ENCODE measurements around the gene CORO2B. TPM values are rescaled to one million over a fixed set of nuclear protein-coding genes. Genes with fewer than 3 reads are reported as not detected.

CORO2B gene
- total RNA-seq, 1 donor from 2014 or later = 0.16 TPM

- H3K27me3 Mint-ChIP-seq = peaks cover 67% of the 10 kb centered on the region
- intact Hi-C loops (cut with micrococcal nuclease) = no loop called here
Measured at GRCh38 chr15:68572921-68573320, 5.9 kb upstream of the CORO2B start.

DNA sequence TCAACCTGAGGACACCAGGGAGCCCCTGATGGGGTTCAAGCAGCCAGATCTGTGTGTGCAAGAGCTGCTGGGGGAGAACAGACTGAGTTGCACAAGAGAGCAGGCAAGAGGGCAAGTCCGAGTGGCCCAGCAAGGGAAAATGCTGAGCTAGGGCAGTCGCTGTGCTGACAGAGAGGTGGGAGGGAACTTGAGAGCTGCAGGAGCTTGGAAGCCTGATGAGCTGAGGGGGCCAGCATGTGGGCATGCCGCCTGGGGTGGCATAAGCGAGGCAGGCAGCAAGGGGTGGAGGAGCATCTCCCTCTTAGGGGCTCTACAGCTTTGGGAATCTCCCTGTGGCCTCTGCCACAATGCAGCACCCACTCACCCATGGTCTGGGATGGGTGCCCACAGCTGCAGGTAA, 4.7 kb upstream of the CORO2B start:
- Mint-ChIP-seq H3K36me3 (ENCODE audit: low read depth) (no peaks in the 10 kb centered on the region), H3K27me3 (peaks cover 67% of the 10 kb centered on the region), H3K9me3 (no peaks in the 10 kb centered on the region), H3K4me1 (peaks cover 6% of the 10 kb centered on the region), H3K4me3 (no peak overlapping the region), H3K27ac (no peak overlapping the region)
- no peak for DNase-seq
- intact Hi-C loops (cut with micrococcal nuclease) = no loop called here

More at GRCh38 chr15:68572921-68573320, 5.9 kb upstream of the CORO2B start:
- Mint-ChIP-seq H3K36me3 (ENCODE audit: low read depth) (no peaks in the 10 kb centered on the region), H3K9me3 (no peaks in the 10 kb centered on the region), H3K27ac (no peak overlapping the region), H3K4me3 (no peak overlapping the region), H3K4me1 (peaks cover 3% of the 10 kb centered on the region)
- no peak for DNase-seq

GRCh38 chr15:68574629-68575028, 4.2 kb upstream of the CORO2B start:
- no peaks in the 10 kb centered on the region for H3K36me3 Mint-ChIP-seq (ENCODE audit: low read depth)
- H3K9me3 Mint-ChIP-seq = no peaks in the 10 kb centered on the region
- no peak overlapping the region for H3K4me3 Mint-ChIP-seq
- peaks cover 65% of the 10 kb centered on the region for H3K27me3 Mint-ChIP-seq
- H3K27ac Mint-ChIP-seq = no peak overlapping the region
- intact Hi-C loops (cut with micrococcal nuclease) = no loop called here
- DNase-seq = no peak
- peaks cover 6% of the 10 kb centered on the region for H3K4me1 Mint-ChIP-seq

DNA sequence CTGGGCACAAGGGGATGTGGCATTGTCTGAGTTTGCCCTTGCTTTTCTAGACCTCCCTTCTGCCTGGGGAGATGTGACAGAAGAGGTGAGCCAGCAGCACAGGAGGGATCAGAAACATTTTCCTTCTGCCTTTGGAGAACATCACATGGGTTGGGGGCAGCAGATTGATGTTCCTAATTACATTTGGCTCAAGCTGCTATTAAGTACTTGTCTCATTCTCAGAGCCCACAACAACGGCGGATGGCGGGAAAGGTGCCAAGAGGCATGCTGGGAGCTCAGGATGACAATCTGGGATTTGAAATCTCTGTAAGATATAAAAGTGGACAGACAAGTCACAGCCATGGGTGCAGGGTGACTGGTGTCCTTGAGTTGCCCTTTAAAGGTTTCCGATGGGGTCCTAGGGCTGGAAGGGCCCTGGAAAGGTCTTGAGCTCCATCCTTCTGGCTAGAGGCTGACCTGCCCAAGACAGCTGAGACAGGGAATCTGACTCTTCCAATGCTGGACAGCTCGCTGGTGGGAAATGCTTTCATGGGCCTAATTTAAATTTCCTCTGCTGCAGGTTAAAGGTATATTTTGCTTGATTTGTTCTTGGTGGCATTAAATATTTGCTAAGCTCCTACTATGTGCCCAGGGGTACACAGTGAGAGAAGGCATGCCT, 2.4 kb upstream of the CORO2B start:
- Mint-ChIP-seq H3K4me3 (peak overlapping the region; percentile 8), H3K4me1 (peaks cover 6% of the 10 kb centered on the region), H3K27me3 (peaks cover 68% of the 10 kb centered on the region), H3K27ac (no peak overlapping the region), H3K36me3 (ENCODE audit: low read depth) (no peaks in the 10 kb centered on the region), H3K9me3 (no peaks in the 10 kb centered on the region)
- no peak for DNase-seq
- intact Hi-C loops (cut with micrococcal nuclease) = no loop called here

GRCh38 chr15:68578175-68578979, 416 bp upstream of the CORO2B start:
- H3K27ac Mint-ChIP-seq = no peak overlapping the region
- H3K27me3 Mint-ChIP-seq = peaks cover 62% of the 10 kb centered on the region
- no peaks in the 10 kb centered on the region for H3K9me3 Mint-ChIP-seq
- no peaks in the 10 kb centered on the region for H3K36me3 Mint-ChIP-seq (ENCODE audit: low read depth)
- intact Hi-C loops (cut with micrococcal nuclease) = loop anchor here (1.0 kb wide), 1 partner anchor 10 kb away; no protein-coding TSS in a partner anchor
- peaks cover 6% of the 10 kb centered on the region for H3K4me1 Mint-ChIP-seq
- H3K4me3 Mint-ChIP-seq = peak overlapping the region; percentile 73
- DNase-seq = peak; percentile 71

DNA sequence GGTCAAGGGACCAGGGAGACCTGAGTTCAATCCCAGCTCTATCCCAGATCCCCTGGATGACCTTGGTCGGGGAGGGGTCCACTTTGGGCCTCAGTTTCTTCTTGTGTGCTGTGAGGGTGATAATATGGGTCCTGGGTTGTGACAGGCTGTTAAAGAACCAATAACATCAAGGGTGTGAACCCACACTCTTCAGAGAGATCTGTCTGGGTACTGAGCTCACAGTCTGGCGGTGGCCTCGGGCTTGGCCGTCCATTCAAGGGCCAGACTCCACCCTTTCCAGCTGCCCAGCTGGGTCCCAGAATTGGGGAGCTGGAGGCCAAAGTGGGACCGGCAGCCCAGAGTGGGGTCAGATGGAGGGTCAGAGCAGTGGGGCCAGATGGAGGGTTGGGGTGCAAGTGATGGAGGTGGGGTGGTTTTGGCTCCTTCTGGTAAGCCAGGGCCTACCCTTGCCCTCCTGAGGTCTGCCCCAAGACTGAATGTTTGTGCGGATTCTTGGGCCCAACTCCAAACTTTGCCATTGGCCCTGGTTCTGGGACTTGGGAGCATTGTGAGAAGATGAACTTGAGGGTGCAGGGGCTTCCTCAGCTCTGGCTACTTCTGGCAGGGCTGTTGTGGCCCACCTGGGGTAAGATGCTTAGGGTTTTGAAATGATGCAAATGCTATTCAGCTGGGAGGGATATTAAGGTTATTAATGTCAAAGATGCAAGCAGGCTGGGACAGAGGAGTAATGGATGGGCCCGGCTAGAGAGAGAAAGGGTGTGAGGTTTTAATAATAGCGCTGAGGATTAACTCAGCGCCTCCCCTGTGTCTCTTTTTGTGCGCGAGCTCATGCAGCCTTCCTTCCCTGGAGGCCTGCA, 1.5 kb downstream of the CORO2B start:
- intact Hi-C loops (cut with micrococcal nuclease) = no loop called here
- Mint-ChIP-seq H3K4me1 (peaks cover 6% of the 10 kb centered on the region), H3K27ac (no peak overlapping the region)

DNA sequence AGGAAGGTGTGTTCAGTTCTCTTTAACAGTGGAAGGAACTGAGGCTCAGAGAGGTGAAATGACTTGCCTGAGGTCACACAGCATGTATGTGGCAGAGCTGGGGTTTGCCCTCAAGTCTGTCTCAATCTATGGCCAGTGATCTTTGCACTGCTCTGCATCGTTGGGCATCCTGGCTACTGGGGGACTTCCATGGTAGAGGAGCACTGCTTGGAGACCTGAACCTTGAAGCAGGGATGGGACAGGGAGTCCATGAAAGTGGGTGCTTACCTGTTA, 2.0 kb downstream of the CORO2B start:
- Mint-ChIP-seq H3K27me3 (peaks cover 49% of the 10 kb centered on the region), H3K36me3 (ENCODE audit: low read depth) (no peaks in the 10 kb centered on the region), H3K4me3 (no peak overlapping the region), H3K27ac (no peak overlapping the region), H3K9me3 (no peaks in the 10 kb centered on the region), H3K4me1 (peaks cover 8% of the 10 kb centered on the region)
- intact Hi-C loops (cut with micrococcal nuclease) = no loop called here
- no peak for DNase-seq

More for the DNA sequence above, 1.5 kb downstream of the CORO2B start:
- H3K4me3 Mint-ChIP-seq = no peak overlapping the region
- H3K27me3 Mint-ChIP-seq = peaks cover 51% of the 10 kb centered on the region
- DNase-seq = no peak
- no peaks in the 10 kb centered on the region for H3K36me3 Mint-ChIP-seq (ENCODE audit: low read depth)
- H3K9me3 Mint-ChIP-seq = no peaks in the 10 kb centered on the region

- no peak for DNase-seq
- H3K27me3 Mint-ChIP-seq = peaks cover 42% of the 10 kb centered on the region
- no peak overlapping the region for H3K4me3 Mint-ChIP-seq
- H3K4me1 Mint-ChIP-seq = peaks cover 12% of the 10 kb centered on the region
- no peaks in the 10 kb centered on the region for H3K36me3 Mint-ChIP-seq (ENCODE audit: low read depth)
- H3K27ac Mint-ChIP-seq = no peak overlapping the region
- no peaks in the 10 kb centered on the region for H3K9me3 Mint-ChIP-seq
- intact Hi-C loops (cut with micrococcal nuclease) = no loop called here
Measured at GRCh38 chr15:68581725-68582124, 2.9 kb downstream of the CORO2B start.

DNA sequence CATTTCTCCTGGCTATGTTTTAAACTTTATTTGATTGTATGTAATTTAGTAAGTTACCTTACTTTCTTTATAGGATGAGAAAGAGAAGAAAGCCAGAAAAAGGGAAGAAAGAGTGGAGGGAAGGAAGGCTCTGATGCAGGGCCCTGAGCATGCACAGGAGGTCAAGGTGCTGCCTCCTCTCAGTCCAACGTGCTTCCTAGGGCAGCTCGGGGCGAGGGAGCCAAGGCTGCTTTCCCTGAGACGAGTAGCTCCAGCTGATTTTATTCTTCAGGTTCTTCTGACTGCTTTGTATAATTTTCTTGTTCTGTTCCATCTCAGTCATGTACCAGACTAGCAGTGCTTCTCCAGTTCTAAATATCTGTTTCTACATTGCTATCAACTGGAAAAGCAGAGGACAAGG, 3.4 kb downstream of the CORO2B start:
- no peak for DNase-seq
- intact Hi-C loops (cut with micrococcal nuclease) = no loop called here

DNA sequence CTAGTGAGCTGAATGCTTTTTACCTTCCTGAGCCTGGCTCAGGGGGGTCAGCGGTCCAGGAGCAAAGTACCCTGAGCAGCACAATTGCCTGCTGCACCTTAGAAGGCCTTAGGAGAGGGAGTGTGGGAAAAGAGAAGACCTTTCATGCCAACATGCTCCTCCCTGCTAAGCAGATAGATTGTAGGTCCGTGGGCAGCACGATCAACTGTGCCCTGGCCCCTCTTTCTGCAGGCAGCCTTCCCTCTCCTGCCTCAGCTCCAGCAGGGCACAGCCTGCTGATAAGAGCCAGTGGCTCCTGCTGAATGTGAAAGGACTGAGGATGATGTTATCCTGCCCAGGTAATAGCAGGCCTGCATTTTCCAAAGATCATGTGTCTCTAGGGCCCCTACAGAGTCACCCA, 4.1 kb downstream of the CORO2B start:
- no peaks in the 10 kb centered on the region for H3K9me3 Mint-ChIP-seq
- peaks cover 17% of the 10 kb centered on the region for H3K4me1 Mint-ChIP-seq
- intact Hi-C loops (cut with micrococcal nuclease) = no loop called here
- H3K27me3 Mint-ChIP-seq = peaks cover 30% of the 10 kb centered on the region
- H3K36me3 Mint-ChIP-seq (ENCODE audit: low read depth) = no peaks in the 10 kb centered on the region
- H3K4me3 Mint-ChIP-seq = no peak overlapping the region
- no peak for DNase-seq
- H3K27ac Mint-ChIP-seq = no peak overlapping the region

More for the DNA sequence above, 3.4 kb downstream of the CORO2B start:
- no peak overlapping the region for H3K4me3 Mint-ChIP-seq
- H3K27me3 Mint-ChIP-seq = peaks cover 36% of the 10 kb centered on the region
- peaks cover 14% of the 10 kb centered on the region for H3K4me1 Mint-ChIP-seq
- no peaks in the 10 kb centered on the region for H3K36me3 Mint-ChIP-seq (ENCODE audit: low read depth)
- no peaks in the 10 kb centered on the region for H3K9me3 Mint-ChIP-seq
- no peak overlapping the region for H3K27ac Mint-ChIP-seq

DNA sequence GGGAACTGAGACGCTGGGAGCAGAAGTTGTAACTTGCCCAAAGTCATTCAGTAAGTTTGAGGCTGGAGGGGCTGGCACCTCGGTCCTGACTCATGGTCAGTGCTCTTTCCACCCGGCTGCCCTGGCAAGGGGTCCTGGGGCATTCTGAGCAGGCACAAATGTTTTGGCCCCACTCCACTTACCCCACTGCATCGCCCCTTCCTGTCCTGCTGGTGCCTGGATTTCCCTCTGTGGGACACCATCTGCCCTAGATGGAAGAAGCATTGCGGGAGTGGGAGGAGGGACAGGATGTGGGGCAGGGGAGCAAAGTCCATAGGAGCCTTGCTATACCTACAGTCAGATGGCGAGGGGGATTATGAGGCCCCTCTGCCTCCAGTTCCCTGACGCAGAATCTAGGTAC, 4.5 kb downstream of the CORO2B start:
- no peak overlapping the region for H3K4me3 Mint-ChIP-seq
- H3K27me3 Mint-ChIP-seq = peaks cover 26% of the 10 kb centered on the region
- H3K9me3 Mint-ChIP-seq = no peaks in the 10 kb centered on the region
- H3K27ac Mint-ChIP-seq = no peak overlapping the region
- peaks cover 17% of the 10 kb centered on the region for H3K4me1 Mint-ChIP-seq
- DNase-seq = no peak
- intact Hi-C loops (cut with micrococcal nuclease) = no loop called here
- no peaks in the 10 kb centered on the region for H3K36me3 Mint-ChIP-seq (ENCODE audit: low read depth)

- no peak overlapping the region for H3K27ac Mint-ChIP-seq
- intact Hi-C loops (cut with micrococcal nuclease) = no loop called here
Measured at GRCh38 chr15:68583936-68584755, 5.4 kb downstream of the CORO2B start.

DNA sequence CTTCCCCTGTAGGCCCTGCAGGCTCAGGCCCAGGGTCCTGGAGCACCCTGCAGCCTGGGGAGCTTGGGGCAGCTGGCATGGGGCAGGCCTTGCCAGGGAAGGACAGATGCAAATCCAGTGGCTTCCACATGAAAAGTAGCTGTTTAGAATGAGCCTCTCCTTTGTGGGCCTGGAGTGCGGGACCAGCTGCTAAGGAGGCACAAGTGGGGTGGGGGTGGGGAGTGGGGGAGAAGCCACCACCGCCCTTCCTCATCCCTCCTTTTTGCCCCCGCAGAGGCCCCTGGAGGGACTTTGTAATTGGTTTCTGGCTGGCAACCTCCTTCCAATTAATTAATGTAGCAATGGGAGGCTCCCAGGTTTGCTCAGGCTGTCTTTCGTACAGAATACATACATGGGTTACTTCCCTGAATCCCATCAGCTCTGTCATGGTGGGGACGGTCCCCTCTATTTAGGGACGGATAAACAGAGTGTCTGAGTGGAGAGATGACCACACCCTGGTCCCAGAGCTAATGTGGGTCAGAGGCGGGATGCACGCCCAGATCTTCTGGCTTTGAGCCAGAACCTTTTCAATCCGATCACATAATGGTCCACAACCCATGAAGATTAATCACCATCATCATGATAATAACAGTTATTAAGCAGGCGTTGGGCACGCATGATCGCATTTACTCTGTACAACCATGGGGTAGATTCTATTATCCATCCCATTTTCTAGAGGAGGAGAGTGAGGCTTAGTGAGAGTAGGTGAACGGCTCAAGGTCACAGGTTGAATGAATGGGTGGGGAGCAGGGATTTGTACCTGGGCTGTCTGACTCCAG, 6.2 kb downstream of the CORO2B start:
- peaks cover 21% of the 10 kb centered on the region for H3K27me3 Mint-ChIP-seq
- intact Hi-C loops (cut with micrococcal nuclease) = no loop called here
- H3K4me1 Mint-ChIP-seq = peaks cover 26% of the 10 kb centered on the region
- H3K27ac Mint-ChIP-seq = no peak overlapping the region
- DNase-seq = no peak
- H3K4me3 Mint-ChIP-seq = no peak overlapping the region
- H3K36me3 Mint-ChIP-seq (ENCODE audit: low read depth) = no peaks in the 10 kb centered on the region
- no peaks in the 10 kb centered on the region for H3K9me3 Mint-ChIP-seq

More at GRCh38 chr15:68583936-68584755, 5.4 kb downstream of the CORO2B start:
- no peaks in the 10 kb centered on the region for H3K9me3 Mint-ChIP-seq
- no peak overlapping the region for H3K4me3 Mint-ChIP-seq
- H3K27me3 Mint-ChIP-seq = peaks cover 26% of the 10 kb centered on the region
- DNase-seq = no peak
- no peaks in the 10 kb centered on the region for H3K36me3 Mint-ChIP-seq (ENCODE audit: low read depth)
- H3K4me1 Mint-ChIP-seq = peaks cover 24% of the 10 kb centered on the region

Data from activated CD4-positive, alpha-beta T cell treated with anti-CD3 and anti-CD28 coated beads, Interleukin-2, amount 10 ng/mL, durations not matched to agents 24 days and 14 days (primary cell).